K562 (cell line): Measurements from ENCODE around the gene DEDD2. TPM values are rescaled to one million over a fixed set of nuclear protein-coding genes. Genes with fewer than 3 reads are reported as not detected.

Experiments
- ATF4 ChIP-seq: fragments of 450-650 bp; formaldehyde crosslinking; IDR thresholded peaks from 2 replicates; pipeline ENCODE4 v1.4.0; 2022; ENCODE audit warnings: mild to moderate bottlenecking, moderate library complexity
- CAMTA2 ChIP-seq: fragments of 250-450 bp; sonication (Bioruptor Pico); conservative IDR thresholded peaks from 2 replicates; pipeline ENCODE4 v1.5.1; 2022
- CC2D1A ChIP-seq: fragments of 450-650 bp; IDR thresholded peaks from 2 replicates; pipeline ENCODE4 v1.6.1; 2017; ENCODE audit warnings: mild to moderate bottlenecking
- CREB5 ChIP-seq: fragments of 250-450 bp; sonication (Bioruptor Pico); IDR thresholded peaks from 2 replicates; pipeline ENCODE4 v1.5.0; 2020; ENCODE audit warnings: mild to moderate bottlenecking
- ELK1 ChIP-seq: sonication (generic); formaldehyde crosslinking; IDR thresholded peaks from 2 replicates; pipeline ENCODE4 v1.8.1; 2022; ENCODE audit warnings: missing genetic modification reagents
- EP400 ChIP-seq: fragments of 450-650 bp; IDR thresholded peaks from 2 replicates; pipeline ENCODE4 v1.6.1; 2017; ENCODE audit warnings: antibody characterized with exemption, mild to moderate bottlenecking, moderate library complexity
- ETV6 ChIP-seq, 3 experiments: fragments of 150-350 bp in 1 of 3; sonication (generic) in 1 of 3; formaldehyde crosslinking in 1 of 3; IDR thresholded peaks; 2 replicates each; pipeline versions ENCODE4 v1.6.1 to v1.8.0; 2014 to 2022; ENCODE audit warnings: borderline replicate concordance in 2 of 3, low read depth in 2 of 3, antibody characterized with exemption in 1 of 3, low read length in 1 of 3, mild to moderate bottlenecking in 1 of 3, missing genetic modification reagents in 1 of 3
- HMGN3 ChIP-seq: IDR thresholded peaks from 2 replicates; pipeline ENCODE4 v1.6.1; 2011; ENCODE audit warnings: borderline replicate concordance, low read depth, mild to moderate bottlenecking, mixed read lengths, low read length; ENCODE audit not compliant: insufficient read length; ENCODE audit errors: extremely low read depth
- HNRNPH1 ChIP-seq: fragments of 200-400 bp; formaldehyde crosslinking; optimal IDR thresholded peaks from 2 replicates; pipeline ENCODE3; 2017; ENCODE audit warnings: low read depth, mild to moderate bottlenecking, low read length, moderate library complexity
- HOXB6 ChIP-seq: fragments of 250-450 bp; sonication (Bioruptor Pico); IDR thresholded peaks from 2 replicates; pipeline ENCODE4 v1.5.1; 2022; ENCODE audit warnings: mild to moderate bottlenecking, borderline replicate concordance
- LCOR ChIP-seq: sonication (generic); formaldehyde crosslinking; IDR thresholded peaks from 2 replicates; pipeline ENCODE4 v1.8.0; 2022; ENCODE audit warnings: mild to moderate bottlenecking, missing genetic modification reagents
- MAX ChIP-seq: sonication (generic); formaldehyde crosslinking; IDR thresholded peaks from 2 replicates; pipeline ENCODE4 v1.9.0; 2022; ENCODE audit warnings: mild to moderate bottlenecking, missing genetic modification reagents
- MEF2D ChIP-seq: conservative IDR thresholded peaks from 2 replicates; pipeline ENCODE4 v1.6.1; 2016; ENCODE audit warnings: low read depth, missing genetic modification characterization, missing compliant biosample characterization
- NEUROD1 ChIP-seq: fragments of 150-350 bp; IDR thresholded peaks from 2 replicates; pipeline ENCODE4 v1.6.1; 2014; ENCODE audit warnings: borderline replicate concordance, low read length, low read depth; ENCODE audit not compliant: partially characterized antibody
- NFIC ChIP-seq: fragments of 450-650 bp; IDR thresholded peaks from 2 replicates; pipeline ENCODE4 v1.6.1; 2017; ENCODE audit warnings: mild to moderate bottlenecking, inconsistent platforms
- PML ChIP-seq: IDR thresholded peaks from 2 replicates; pipeline ENCODE4 v1.6.1; 2012; ENCODE audit warnings: low read length, inconsistent platforms
- PREB ChIP-seq: sonication (generic); formaldehyde crosslinking; IDR thresholded peaks from 2 replicates; pipeline ENCODE4 v1.8.1; 2023; ENCODE audit warnings: mild to moderate bottlenecking, missing genetic modification reagents
- TBP ChIP-seq: optimal IDR thresholded peaks from 2 replicates; pipeline ENCODE3; 2011; ENCODE audit warnings: low read depth, low read length, improper control_type of control experiment
- ZNF311 ChIP-seq: fragments of 250-450 bp; sonication (Bioruptor Pico); IDR thresholded peaks from 2 replicates; pipeline ENCODE4 v1.4.0; 2020; ENCODE audit warnings: mild to moderate bottlenecking, moderate library complexity
- ZNF408 ChIP-seq: fragments of 250-450 bp; sonication (Bioruptor Pico); IDR thresholded peaks from 2 replicates; pipeline ENCODE4 v1.4.0; 2020; ENCODE audit warnings: low read depth, mild to moderate bottlenecking, moderate library complexity
- ZNF511 ChIP-seq: sonication (generic); formaldehyde crosslinking; IDR thresholded peaks from 2 replicates; pipeline ENCODE4 v1.8.0; 2022; ENCODE audit warnings: mild to moderate bottlenecking, missing genetic modification reagents
- ZNF778 ChIP-seq: fragments of 450-650 bp; formaldehyde crosslinking; IDR thresholded peaks from 2 replicates; pipeline ENCODE4 v1.4.0; 2020; ENCODE audit warnings: mild to moderate bottlenecking, moderate library complexity
- polyA plus RNA-seq, 8 experiments: library from polyadenylated mRNA; depleted of rRNA in 4 of 8; stranded (reverse) in 5 of 8; unstranded in 3 of 8; fragments of >200 nt; fragmentation: Nextera tagmentation in 2 of 8; fragmentation: Illumina TruSeq in 1 of 8; extraction: Ambion mirVana in 2 of 8; extraction: Trizol in 1 of 8; gene quantifications; 2 replicates each; pipeline versions ENCODE4 v1.2.1 to v1.2.3, GENCODE V29; 2011 to 2014; ENCODE audit warnings: inconsistent platforms in 1 of 8, missing spikeins in 1 of 8
- total RNA-seq, 7 experiments: library from RNA; depleted of rRNA in 6 of 7; stranded (reverse); fragments of >200 nt in 6 of 7; fragmentation: Illumina TruSeq in 2 of 7; extraction: Trizol in 2 of 7; gene quantifications; 2 replicates each; pipeline versions ENCODE4 v1.2.1 to v1.2.3, GENCODE V29; 2011 to 2021; ENCODE audit warnings: low replicate concordance in 1 of 7

DEDD2 gene
- total and polyA plus RNA-seq, 9 of the 15 experiments (the other 6 are each of a cell fraction or from before 2014, with no cell fraction given): 4.3 to 43.0 (median 29.2) TPM

- no peak for TF ChIP-seq MEF2D (tag)
- no peak for TF ChIP-seq ETV6 (IDR thresholded peaks at IDR 0.05; ENCODE audit: borderline replicate concordance in 1 of 2, low read depth in 2 of 2, low read length in 1 of 2)
- TF ChIP-seq ETV6 (CRISPR knock-in tag; IDR thresholded peaks at IDR 0.05; ENCODE audit: borderline replicate concordance): no peak
- peak; percentile 96 for TF ChIP-seq EP400
- TF ChIP-seq ZNF778 (CRISPR knock-in tag): no peak
- no peak for TF ChIP-seq CAMTA2 (CRISPR knock-in tag)
- TF ChIP-seq NFIC: no peak; the same call in 1 of the 2 replicates
- peak; percentile 31; the same call in 1 of the 2 replicates for TF ChIP-seq ZNF311 (CRISPR knock-in tag)
- TF ChIP-seq ELK1 (CRISPR knock-in tag): no peak
- TF ChIP-seq LCOR (CRISPR knock-in tag): peak; percentile 80; the same call in 1 of the 2 replicates
- TF ChIP-seq PML: peak; percentile 50
- TF ChIP-seq HOXB6 (CRISPR knock-in tag): no peak
- no peak for TF ChIP-seq ZNF511
- TF ChIP-seq CC2D1A: 0 out of 2 replicates have a peak, but pooled peaks have one; percentile 31
- TF ChIP-seq MAX: peak; percentile 70
- no peak for TF ChIP-seq ATF4 (CRISPR knock-in tag)
- no peak for TF ChIP-seq PREB (CRISPR knock-in tag)
- no peak for TF ChIP-seq HNRNPH1
- peak; percentile 57 for TF ChIP-seq NEUROD1
- peak; percentile 59 for TF ChIP-seq TBP
- TF ChIP-seq HMGN3: peak; percentile 58
- TF ChIP-seq ZNF408 (CRISPR knock-in tag): no peak
- no peak for TF ChIP-seq CREB5 (CRISPR knock-in tag)
Observed at GRCh38 chr19:42217520-42218437, at the start of gene DEDD2 (continued).
